ENCODE data around the gene TMEM30B. TPM values are rescaled to one million over a fixed set of nuclear protein-coding genes. Genes with fewer than 3 reads are reported as not detected.
"Not testable (repeated sequence)": the region's sequence is repeated elsewhere in the genome, so short reads cannot be mapped to it uniquely, and the experiment has no call there.

The TMEM30B gene
- total and polyA plus RNA-seq, 7 donors = 0.54 to 21.0 (median 1.4) TPM

DNA sequence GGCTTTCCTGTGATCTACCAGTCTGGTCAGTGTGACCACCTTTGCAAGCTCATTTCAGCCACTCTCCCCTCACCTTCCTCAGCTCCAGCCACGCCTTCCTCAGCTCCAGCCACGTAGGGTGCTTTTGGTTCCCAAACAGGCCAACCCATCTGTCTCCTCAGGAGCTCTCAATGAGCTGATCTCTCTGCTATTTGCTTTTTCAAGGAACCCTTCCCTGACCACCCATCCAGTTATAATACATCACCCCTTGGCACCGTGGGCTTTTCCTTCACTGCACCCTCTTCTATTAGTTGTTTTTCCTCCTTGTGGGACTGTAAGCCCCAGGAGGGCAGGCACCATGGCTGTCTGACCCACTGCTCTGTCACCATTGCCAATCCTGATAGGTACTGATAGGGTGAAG is 37.9 kb upstream of the TMEM30B start:
- intact Hi-C loops (cut with DNase I) = no loop called here
- WGBS, 2 donors = 83 to 89% methylated on average over 3 of the region's 3 CpGs
- TF ChIP-seq EP300 (IDR thresholded peaks at IDR 0.05) (no peak), POLR2A (IDR thresholded peaks at IDR 0.05) (no peak), POLR2AphosphoS5 (IDR thresholded peaks at IDR 0.05) (no peak)
- TF ChIP-seq, protein P1, sequence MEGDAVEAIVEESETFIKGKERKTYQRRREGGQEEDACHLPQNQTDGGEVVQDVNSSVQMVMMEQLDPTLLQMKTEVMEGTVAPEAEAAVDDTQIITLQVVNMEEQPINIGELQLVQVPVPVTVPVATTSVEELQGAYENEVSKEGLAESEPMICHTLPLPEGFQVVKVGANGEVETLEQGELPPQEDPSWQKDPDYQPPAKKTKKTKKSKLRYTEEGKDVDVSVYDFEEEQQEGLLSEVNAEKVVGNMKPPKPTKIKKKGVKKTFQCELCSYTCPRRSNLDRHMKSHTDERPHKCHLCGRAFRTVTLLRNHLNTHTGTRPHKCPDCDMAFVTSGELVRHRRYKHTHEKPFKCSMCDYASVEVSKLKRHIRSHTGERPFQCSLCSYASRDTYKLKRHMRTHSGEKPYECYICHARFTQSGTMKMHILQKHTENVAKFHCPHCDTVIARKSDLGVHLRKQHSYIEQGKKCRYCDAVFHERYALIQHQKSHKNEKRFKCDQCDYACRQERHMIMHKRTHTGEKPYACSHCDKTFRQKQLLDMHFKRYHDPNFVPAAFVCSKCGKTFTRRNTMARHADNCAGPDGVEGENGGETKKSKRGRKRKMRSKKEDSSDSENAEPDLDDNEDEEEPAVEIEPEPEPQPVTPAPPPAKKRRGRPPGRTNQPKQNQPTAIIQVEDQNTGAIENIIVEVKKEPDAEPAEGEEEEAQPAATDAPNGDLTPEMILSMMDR (IDR thresholded peaks at IDR 0.05) = no peak
- peaks cover 0 to 16% (median 11%) of the 10 kb centered on the region in 4 donors for H3K4me1 ChIP-seq
- no peak overlapping the region for H3K27ac ChIP-seq
- DNase-seq = no peak
- no peaks in the 10 kb centered on the region for H3K9me3 ChIP-seq
- no peak overlapping the region for H3K4me3 ChIP-seq
- peaks cover 7 to 39% (median 23%) of the 10 kb centered on the region in 3 donors for H3K27me3 ChIP-seq
- no peaks in the 10 kb centered on the region for H3K36me3 ChIP-seq

DNA sequence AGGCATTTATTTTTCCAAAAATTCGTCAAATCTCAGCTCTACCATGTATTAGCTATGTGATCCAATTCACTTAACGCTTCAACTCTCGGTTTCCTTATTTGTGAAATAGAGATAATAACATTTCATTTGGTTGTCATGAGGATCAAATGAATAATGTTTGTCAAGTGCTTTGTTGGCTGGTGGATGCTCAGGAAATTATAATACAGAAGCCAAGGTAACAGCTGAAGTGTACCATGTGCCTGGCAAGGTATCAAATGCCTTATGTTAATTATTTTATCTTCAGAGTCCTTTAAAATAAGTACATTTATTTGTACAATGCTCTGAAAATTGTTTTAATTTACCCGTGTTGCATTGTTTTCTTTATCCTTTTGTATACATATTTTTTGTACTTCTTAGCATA is 34.2 kb upstream of the TMEM30B start:
- no peak for DNase-seq
- intact Hi-C loops (cut with DNase I) = no loop called here
- Histone ChIP-seq H3K4me1 (no peaks in the 10 kb centered on the region), H3K4me3 (no peak overlapping the region), H3K36me3 (no peaks in the 10 kb centered on the region), H3K27me3 (peaks cover 0 to 3% (median 0%) of the 10 kb centered on the region in 3 donors), H3K27ac (no peak overlapping the region), H3K9me3 (peaks cover 0 to 6% (median 0%) of the 10 kb centered on the region in 4 donors)
- WGBS, 2 donors = 74 to 83% methylated on average over 4 of the region's 4 CpGs
- TF ChIP-seq EP300 (IDR thresholded peaks at IDR 0.05) (no peak), POLR2AphosphoS5 (IDR thresholded peaks at IDR 0.05) (no peak), POLR2A (IDR thresholded peaks at IDR 0.05) (no peak)
- TF ChIP-seq, protein P1 (IDR thresholded peaks at IDR 0.05) = no peak

DNA sequence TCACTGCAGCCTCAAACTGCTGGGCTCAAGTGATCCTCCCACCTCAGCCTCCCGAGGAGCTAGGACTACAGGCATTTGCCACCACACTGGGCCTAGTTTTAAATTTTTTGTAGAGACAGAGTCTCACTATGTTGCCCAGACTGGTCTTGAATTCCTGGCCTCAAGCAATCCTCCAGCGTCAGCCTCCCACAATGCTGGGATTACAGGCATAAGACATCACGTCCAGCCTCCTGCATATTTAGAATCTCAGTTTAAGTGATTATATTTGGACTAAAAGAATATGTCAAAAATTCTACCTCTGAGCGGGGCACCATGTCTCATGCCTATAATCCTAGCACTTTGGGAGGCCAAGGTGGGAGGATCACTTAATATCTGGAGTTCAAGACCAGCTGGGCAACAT is 27.6 kb upstream of the TMEM30B start:
- H3K9me3 ChIP-seq = peaks cover 0 to 12% (median 0%) of the 10 kb centered on the region in 4 donors
- WGBS, 2 donors = 90 to 93% methylated on average over 4 of the region's 4 CpGs
- H3K4me1 ChIP-seq; DNase-seq; H3K36me3 ChIP-seq; intact Hi-C loops (cut with DNase I); H3K27me3 ChIP-seq; H3K27ac ChIP-seq; H3K4me3 ChIP-seq: not testable (repeated sequence)

DNA sequence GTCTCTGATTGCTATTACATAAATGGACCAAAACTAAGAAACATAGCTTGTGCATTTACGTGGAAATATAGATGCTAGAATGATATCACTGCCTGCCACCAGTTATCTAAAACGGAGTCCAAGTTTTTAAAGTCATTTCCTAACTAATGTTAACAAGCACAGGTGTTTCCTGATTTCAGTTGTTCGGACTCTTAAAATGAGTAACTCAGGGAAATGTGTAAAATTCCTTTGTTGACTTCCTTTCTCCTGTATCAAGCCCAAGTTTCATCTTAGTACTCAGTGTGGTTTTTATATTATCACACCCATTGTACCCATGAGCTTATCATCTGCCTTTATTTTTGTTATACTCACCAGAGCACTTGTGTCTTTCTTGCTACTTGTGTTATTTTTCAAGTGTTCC is 27.1 kb upstream of the TMEM30B start:
- Histone ChIP-seq H3K27ac (no peak overlapping the region), H3K4me3 (no peak overlapping the region), H3K9me3 (peaks cover 0 to 12% (median 0%) of the 10 kb centered on the region in 4 donors), H3K27me3 (no peaks in the 10 kb centered on the region), H3K4me1 (no peaks in the 10 kb centered on the region), H3K36me3 (no peaks in the 10 kb centered on the region)
- TF ChIP-seq POLR2AphosphoS5 (IDR thresholded peaks at IDR 0.05) (peak in 1 of 4 donors; percentile 22), POLR2A (IDR thresholded peaks at IDR 0.05) (no peak), EP300 (IDR thresholded peaks at IDR 0.05) (no peak)
- TF ChIP-seq, protein P1 (IDR thresholded peaks at IDR 0.05) = no peak
- 30 to 32% methylated on average over 3 of the region's 3 CpGs for WGBS, 2 donors
- intact Hi-C loops (cut with DNase I) = no loop called here
- DNase-seq = no peak

DNA sequence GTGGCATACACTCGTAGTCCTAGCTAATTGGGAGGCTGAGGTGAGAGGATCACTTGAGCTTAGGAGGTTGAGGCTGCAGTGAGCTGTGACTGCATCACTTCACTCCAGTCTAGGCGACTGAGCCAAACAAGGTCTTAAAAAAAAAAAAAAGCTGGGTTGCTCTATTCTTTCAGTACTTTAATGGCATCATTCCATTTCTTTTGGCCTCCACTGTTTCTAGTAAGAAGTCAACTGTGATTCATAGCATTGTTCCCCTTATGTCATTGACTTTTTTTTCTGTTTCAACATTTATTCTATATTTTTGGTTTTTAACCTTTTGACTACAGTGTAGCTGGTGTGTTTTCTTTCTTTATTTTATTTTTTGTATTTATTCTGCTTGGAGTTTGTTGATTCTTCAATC is 23.6 kb upstream of the TMEM30B start:
- DNase-seq = no peak
- Histone ChIP-seq H3K36me3 (no peaks in the 10 kb centered on the region), H3K27me3 (no peaks in the 10 kb centered on the region), H3K4me1 (no peaks in the 10 kb centered on the region), H3K9me3 (no peaks in the 10 kb centered on the region), H3K27ac (no peak overlapping the region), H3K4me3 (no peak overlapping the region)
- intact Hi-C loops (cut with DNase I) = no loop called here
- 92 to 93% methylated on average over 2 of the region's 2 CpGs for whole genome bisulfite sequencing, 2 donors
- TF ChIP-seq POLR2AphosphoS5 (IDR thresholded peaks at IDR 0.05) (no peak), POLR2A (IDR thresholded peaks at IDR 0.05) (no peak), EP300 (IDR thresholded peaks at IDR 0.05) (no peak)
- TF ChIP-seq, protein P1 (IDR thresholded peaks at IDR 0.05) = no peak
